Right lobe of liver (tissue), 4 donors: Measurements from ENCODE around the gene MAP10.

Experiments
- POLR2A ChIP-seq: fragments of 450-650 bp; IDR thresholded peaks from one replicate; pipeline ENCODE4 v1.6.1; 2017; ENCODE audit warnings: antibody characterized with exemption, mild to moderate bottlenecking
- TF ChIP-seq, protein P1 (sequence below), 4 donors: fragments of 200-600 bp in 3 of 4; fragments of 450-650 bp in 1 of 4; IDR thresholded peaks; one replicate each; pipeline versions ENCODE4 v1.5.1 to v1.8.0; 2016 to 2022; ENCODE audit warnings: antibody characterized with exemption in 4 of 4, mild to moderate bottlenecking in 2 of 4
- donor health status: DM: no; HTN: no; CAD: no.
- donor health status: DM: no; HTN: no; CAD: no.
- donor health status: DM: no; HTN: yes; CAD: no.

DNA sequence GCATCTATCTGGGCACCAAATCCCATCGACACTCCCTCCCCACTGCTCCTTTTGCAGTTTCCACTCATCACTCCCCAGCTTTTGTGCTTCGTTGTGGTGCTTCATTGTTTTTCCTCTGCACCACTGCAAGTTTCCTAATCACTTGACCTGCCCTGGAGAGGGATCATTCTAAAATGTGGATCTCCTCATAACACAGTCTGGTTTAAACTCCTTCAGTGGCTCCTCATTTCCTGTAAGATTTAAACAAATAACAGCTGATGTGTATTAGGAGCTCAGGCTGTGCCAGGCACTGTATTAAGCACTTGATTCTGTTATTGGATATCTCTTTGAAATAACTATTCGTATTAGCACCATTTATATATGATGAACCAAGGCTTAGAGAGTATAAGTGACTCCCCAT is 51.3 kb downstream of the MAP10 start:
- no peak for TF ChIP-seq POLR2A
- TF ChIP-seq, protein P1, sequence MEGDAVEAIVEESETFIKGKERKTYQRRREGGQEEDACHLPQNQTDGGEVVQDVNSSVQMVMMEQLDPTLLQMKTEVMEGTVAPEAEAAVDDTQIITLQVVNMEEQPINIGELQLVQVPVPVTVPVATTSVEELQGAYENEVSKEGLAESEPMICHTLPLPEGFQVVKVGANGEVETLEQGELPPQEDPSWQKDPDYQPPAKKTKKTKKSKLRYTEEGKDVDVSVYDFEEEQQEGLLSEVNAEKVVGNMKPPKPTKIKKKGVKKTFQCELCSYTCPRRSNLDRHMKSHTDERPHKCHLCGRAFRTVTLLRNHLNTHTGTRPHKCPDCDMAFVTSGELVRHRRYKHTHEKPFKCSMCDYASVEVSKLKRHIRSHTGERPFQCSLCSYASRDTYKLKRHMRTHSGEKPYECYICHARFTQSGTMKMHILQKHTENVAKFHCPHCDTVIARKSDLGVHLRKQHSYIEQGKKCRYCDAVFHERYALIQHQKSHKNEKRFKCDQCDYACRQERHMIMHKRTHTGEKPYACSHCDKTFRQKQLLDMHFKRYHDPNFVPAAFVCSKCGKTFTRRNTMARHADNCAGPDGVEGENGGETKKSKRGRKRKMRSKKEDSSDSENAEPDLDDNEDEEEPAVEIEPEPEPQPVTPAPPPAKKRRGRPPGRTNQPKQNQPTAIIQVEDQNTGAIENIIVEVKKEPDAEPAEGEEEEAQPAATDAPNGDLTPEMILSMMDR (IDR thresholded peaks at IDR 0.05), result no peak
